Natural killer cell (primary cell): ENCODE measurements around the gene STAB2. TPM values are rescaled to one million over a fixed set of nuclear protein-coding genes. Genes with fewer than 3 reads are reported as not detected.

Source experiments
- ATAC-seq, 3 donors: fragments of 150-1000 bp in 2 of 3; fragments of 200-7000 bp in 1 of 3; cut with Tn5 transposase; 1 replicate in 1 of 3; 2 replicates in 2 of 3; pipeline ENCODE4 v1.10.0; 2021; ENCODE audit warnings: mild to moderate bottlenecking in 2 of 3, moderate library complexity in 2 of 3
- DNase-seq, 2 donors: peaks; one replicate each; pipeline versions ENCODE4 v3.0.0 to v3.0.0-alpha.2; 2013 to 2021; ENCODE audit warnings: mixed read lengths in 1 of 2
- H3K27ac ChIP-seq: one replicate; pipeline ENCODE4 v1.5.1; 2013; ENCODE audit warnings: mild to moderate bottlenecking, low read length
- H3K27me3 ChIP-seq: one replicate; pipeline ENCODE4 v1.6.1; 2013; ENCODE audit warnings: low read length; ENCODE audit not compliant: control insufficient read depth, insufficient read depth
- H3K36me3 ChIP-seq: one replicate; pipeline ENCODE4 v1.6.1; 2013; ENCODE audit warnings: low read length; ENCODE audit not compliant: control insufficient read depth, insufficient read depth
- H3K4me1 ChIP-seq: one replicate; pipeline ENCODE4 v1.6.1; 2013; ENCODE audit warnings: low read length; ENCODE audit not compliant: control insufficient read depth, insufficient read depth
- H3K4me3 ChIP-seq: one replicate; pipeline ENCODE4 v1.5.1; 2013; ENCODE audit warnings: low read length
- H3K9me3 ChIP-seq: one replicate; pipeline ENCODE4 v1.6.1; 2013; ENCODE audit warnings: low read length; ENCODE audit not compliant: control insufficient read depth, insufficient read depth
- H3K27ac Mint-ChIP-seq, 2 donors: one replicate each; pipeline ENCODE4 v1.8.0; 2022; ENCODE audit warnings: mild to moderate bottlenecking in 2 of 2, mixed read lengths in 2 of 2, moderate library complexity in 1 of 2
- H3K27me3 Mint-ChIP-seq, 2 donors: one replicate each; pipeline ENCODE4 v1.8.0; 2022; ENCODE audit warnings: low read depth in 2 of 2, mixed read lengths in 2 of 2
- H3K36me3 Mint-ChIP-seq: one replicate; pipeline ENCODE4 v1.8.0; 2022; ENCODE audit warnings: mixed read lengths
- H3K4me1 Mint-ChIP-seq, 2 donors: one replicate each; pipeline ENCODE4 v1.8.0; 2022; ENCODE audit warnings: mixed read lengths in 2 of 2
- H3K4me3 Mint-ChIP-seq: one replicate; pipeline ENCODE4 v1.8.0; 2022; ENCODE audit warnings: mild to moderate bottlenecking, moderate library complexity, mixed read lengths
- H3K9me3 Mint-ChIP-seq, 2 donors: one replicate each; pipeline ENCODE4 v1.8.0; 2022; ENCODE audit warnings: mixed read lengths in 2 of 2
- CTCF ChIP-seq: fragments of 200-600 bp; IDR thresholded peaks from one replicate; pipeline ENCODE4 v1.8.0; 2022; ENCODE audit warnings: antibody characterized with exemption
- whole genome bisulfite sequencing: methylation state at CpG from one replicate; pipeline ENCODE4 v1.1.7; 2013; ENCODE audit warnings: missing lambda C conversion rate; ENCODE audit not compliant: insufficient coverage; 5-methylcytosine and 5-hydroxymethylcytosine counted together
- intact Hi-C: fragments of 100-400 bp; cut with micrococcal nuclease; formaldehyde crosslinking; loops from one replicate; pipeline ENCODE4 v1.14.2; 2022
- total RNA-seq, 4 donors: library from RNA; stranded (reverse); fragments of 120-200 nt in 1 of 4; gene quantifications; one replicate each; pipeline versions ENCODE4 v1.2.3 to v1.2.4, GENCODE V29; 2013 to 2022

Gene STAB2
- total RNA-seq, 3 donors from 2014 or later (not counting 1 experiment from before 2014, with no cell fraction given) = not detected

DNA sequence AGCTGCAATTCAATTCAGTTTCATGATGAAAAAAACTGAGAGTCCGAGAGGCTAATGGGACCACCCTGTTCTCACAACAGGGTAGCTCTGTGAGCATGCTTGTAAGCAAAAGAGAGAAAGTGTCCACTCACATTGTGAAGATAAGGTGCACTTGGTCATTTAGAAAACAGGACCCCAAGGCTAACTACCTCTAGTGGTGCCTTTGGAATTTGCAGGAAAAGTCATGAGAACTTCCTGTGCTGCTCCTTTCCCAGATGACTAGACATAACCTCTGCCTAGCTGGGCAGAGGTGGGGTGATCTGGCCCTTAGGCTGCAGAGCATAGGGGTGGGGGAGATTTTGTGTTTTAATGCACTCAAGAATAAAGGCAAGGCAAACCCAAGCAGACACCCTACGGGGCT, 118.9 kb downstream of the STAB2 start:
- Histone ChIP-seq H3K9me3 (no peaks in the 10 kb centered on the region), H3K4me1 (no peaks in the 10 kb centered on the region), H3K27me3 (no peaks in the 10 kb centered on the region), H3K36me3 (no peaks in the 10 kb centered on the region), H3K4me3 (no peak overlapping the region), H3K27ac (no peak overlapping the region)
- intact Hi-C loops = no loop called here
- no peak for ATAC-seq
- WGBS = 89% methylated on average over 2 of the region's 2 CpGs
- no peaks in the 10 kb centered on the region for H3K9me3 Mint-ChIP-seq
- H3K4me3 Mint-ChIP-seq = no peak overlapping the region
- no peak overlapping the region for H3K27ac Mint-ChIP-seq
- DNase-seq = no peak
- H3K36me3 Mint-ChIP-seq = no peaks in the 10 kb centered on the region
- TF ChIP-seq CTCF = no peak
- H3K27me3 Mint-ChIP-seq = peaks cover 7 to 18% of the 10 kb centered on the region in 2 donors
- H3K4me1 Mint-ChIP-seq = no peaks in the 10 kb centered on the region

- no peaks in the 10 kb centered on the region for H3K4me1 ChIP-seq
- DNase-seq (no peak), ATAC-seq (no peak)
- intact Hi-C loops = no loop called here
- peaks cover 7 to 18% of the 10 kb centered on the region in 2 donors for H3K27me3 Mint-ChIP-seq
- H3K27ac ChIP-seq = no peak overlapping the region
- no peaks in the 10 kb centered on the region for H3K9me3 ChIP-seq
- no peaks in the 10 kb centered on the region for H3K9me3 Mint-ChIP-seq
- H3K27ac Mint-ChIP-seq = no peak overlapping the region
- H3K36me3 Mint-ChIP-seq = no peaks in the 10 kb centered on the region
- H3K36me3 ChIP-seq = no peaks in the 10 kb centered on the region
- TF ChIP-seq CTCF = no peak
- no peaks in the 10 kb centered on the region for H3K4me1 Mint-ChIP-seq
- no peaks in the 10 kb centered on the region for H3K27me3 ChIP-seq
- no peak overlapping the region for H3K4me3 Mint-ChIP-seq
- H3K4me3 ChIP-seq = no peak overlapping the region
Measured at GRCh38 chr12:103707446-103707845, 120.4 kb downstream of the STAB2 start.

DNA sequence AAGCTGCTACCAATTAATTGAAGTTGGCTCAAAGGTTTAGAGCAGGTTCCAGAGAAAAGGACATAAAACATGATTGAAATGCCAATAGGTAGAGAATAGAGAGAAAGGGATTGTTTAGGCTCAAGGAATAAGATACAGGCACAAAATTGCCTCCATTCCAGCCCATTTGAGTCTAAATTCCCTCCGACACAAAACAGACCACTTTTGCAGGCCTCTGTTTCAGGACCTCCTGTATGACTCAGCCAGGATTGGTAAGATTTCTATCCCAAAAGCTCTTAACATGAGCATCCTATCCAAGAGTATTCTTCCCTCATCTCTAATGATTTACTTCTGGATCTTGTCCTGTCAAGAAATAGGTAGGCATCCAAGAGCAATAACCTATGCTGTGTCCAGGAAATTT, 123.5 kb downstream of the STAB2 start:
- no peaks in the 10 kb centered on the region for H3K9me3 ChIP-seq
- no peaks in the 10 kb centered on the region for H3K36me3 ChIP-seq
- ATAC-seq (no peak), DNase-seq (no peak)
- WGBS = 92% methylated on average over 1 of the region's 1 CpG
- H3K36me3 Mint-ChIP-seq = no peaks in the 10 kb centered on the region
- no peak overlapping the region for H3K4me3 Mint-ChIP-seq
- no peaks in the 10 kb centered on the region for H3K4me1 Mint-ChIP-seq
- H3K27me3 Mint-ChIP-seq = peaks cover 7 to 26% of the 10 kb centered on the region in 2 donors
- no peak overlapping the region for H3K27ac ChIP-seq
- H3K9me3 Mint-ChIP-seq = no peaks in the 10 kb centered on the region
- H3K4me3 ChIP-seq = no peak overlapping the region
- no peak overlapping the region for H3K27ac Mint-ChIP-seq
- no peak for TF ChIP-seq CTCF
- no peaks in the 10 kb centered on the region for H3K27me3 ChIP-seq
- no peaks in the 10 kb centered on the region for H3K4me1 ChIP-seq
- intact Hi-C loops = no loop called here

DNA sequence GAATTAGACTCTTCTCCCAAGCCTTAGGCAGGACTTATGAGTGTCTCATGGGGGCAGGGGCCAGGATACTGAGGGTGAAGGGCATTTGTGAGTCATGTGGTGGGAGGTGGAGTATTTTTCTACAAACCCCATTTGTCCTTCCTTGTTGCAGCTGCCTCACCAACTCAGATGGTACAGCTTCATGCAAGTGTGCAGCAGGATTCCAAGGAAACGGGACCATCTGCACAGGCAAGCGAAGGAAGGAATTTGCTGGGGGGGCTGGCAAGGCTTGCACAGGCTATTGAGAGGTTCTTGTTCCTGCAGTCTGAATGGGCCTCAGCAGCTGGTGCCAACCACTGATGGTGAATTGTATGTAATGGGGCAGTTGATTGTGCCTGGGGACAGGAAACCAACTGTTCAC, 125.1 kb downstream of the STAB2 start:
- no peak for DNase-seq
- 94% methylated on average over 2 of the region's 2 CpGs for WGBS
- Histone ChIP-seq H3K36me3 (no peaks in the 10 kb centered on the region), H3K4me1 (no peaks in the 10 kb centered on the region), H3K27me3 (no peaks in the 10 kb centered on the region), H3K9me3 (no peaks in the 10 kb centered on the region), H3K27ac (no peak overlapping the region), H3K4me3 (no peak overlapping the region)
- intact Hi-C loops = no loop called here
- no peak for ATAC-seq
- Mint-ChIP-seq H3K27ac (no peak overlapping the region), H3K4me3 (no peak overlapping the region), H3K36me3 (no peaks in the 10 kb centered on the region), H3K9me3 (no peaks in the 10 kb centered on the region), H3K4me1 (no peaks in the 10 kb centered on the region), H3K27me3 (peaks cover 12 to 27% of the 10 kb centered on the region in 2 donors)
- no peak for TF ChIP-seq CTCF
